H1 (cell line): ENCODE results near the gene C19orf38. TPM values are rescaled to one million over a fixed set of nuclear protein-coding genes. Genes with fewer than 3 reads are reported as not detected.
"Not testable (repeated sequence)": the region's sequence is repeated elsewhere in the genome, so short reads cannot be mapped to it uniquely, and the experiment has no call there.

Experiments
- CTCF ChIA-PET: fragments of 300-600 bp; sonication (Branson Sonifier 250); formaldehyde crosslinking; loops from one replicate; lab custom pipeline; 2021; ENCODE audit not compliant: partially characterized antibody; lab: Charles Lee
- POLR2A ChIA-PET: fragments of 300-600 bp; sonication (Branson Sonifier 250); formaldehyde crosslinking; loops from one replicate; lab custom pipeline; 2021; ENCODE audit warnings: inconsistent platforms; ENCODE audit not compliant: partially characterized antibody; lab: Charles Lee
- DNase-seq, 2 experiments: peaks; one replicate each; pipeline versions ENCODE4 v3.0.0 to v3.0.0-alpha.2; 2010 to 2022; ENCODE audit warnings: low spot score in 2 of 2, low read depth in 1 of 2, mixed read lengths in 1 of 2
- FAIRE-seq: peaks from 2 replicates; lab custom pipeline; 2011; peaks lifted over from hg19 to GRCh38; lab: Jason Lieb, UNC
- H2AFZ ChIP-seq: 2 replicates; pipeline ENCODE4 v1.8.1; 2012; ENCODE audit warnings: low read length, inconsistent platforms
- H2AK5ac ChIP-seq: 2 replicates; pipeline ENCODE4 v1.6.1; 2013; ENCODE audit warnings: low read depth, low read length
- H2BK120ac ChIP-seq: replicated peaks from 2 replicates; pipeline ENCODE3; 2013; ENCODE audit warnings: low read depth, low read length, inconsistent platforms
- H2BK12ac ChIP-seq: 2 replicates; pipeline ENCODE4 v1.6.1; 2013; ENCODE audit warnings: low read depth, low read length
- H2BK15ac ChIP-seq: 2 replicates; pipeline ENCODE4 v1.6.1; 2013; ENCODE audit warnings: low read length
- H2BK20ac ChIP-seq: 2 replicates; pipeline ENCODE4 v1.6.1; 2013; ENCODE audit warnings: low read length
- H2BK5ac ChIP-seq: 2 replicates; pipeline ENCODE4 v1.6.1; 2013; ENCODE audit warnings: low read depth, low read length
- H3K14ac ChIP-seq: 2 replicates; pipeline ENCODE4 v1.6.1; 2013; ENCODE audit warnings: inconsistent platforms; ENCODE audit not compliant: insufficient read length
- H3K18ac ChIP-seq: 2 replicates; pipeline ENCODE4 v1.6.1; 2013; ENCODE audit warnings: low read length; ENCODE audit errors: extremely low read depth
- H3K23ac ChIP-seq: 2 replicates; pipeline ENCODE4 v1.6.1; 2013; ENCODE audit warnings: inconsistent platforms; ENCODE audit not compliant: insufficient read length
- H3K23me2 ChIP-seq: 2 replicates; pipeline ENCODE4 v1.6.1; 2013; ENCODE audit warnings: low read depth, low read length
- H3K27ac ChIP-seq: 2 replicates; pipeline ENCODE4 v1.6.1; 2011; ENCODE audit warnings: low read depth, low read length, inconsistent platforms
- H3K27me3 ChIP-seq, 4 experiments: replicated peaks in 1 of 4; 1 replicate in 1 of 4; 2 replicates in 3 of 4; pipeline versions ENCODE4 v1.6.1 to v1.8.1; 2011 to 2013; ENCODE audit warnings: low read length in 3 of 4, mild to moderate bottlenecking in 3 of 4, inconsistent platforms in 2 of 4, mixed read lengths in 2 of 4, moderate library complexity in 1 of 4; ENCODE audit not compliant: control insufficient read depth in 3 of 4, insufficient read depth in 3 of 4; ENCODE audit errors: extremely low read depth in 1 of 4
- H3K36me3 ChIP-seq, 4 experiments: 2 replicates each; pipeline versions ENCODE4 v1.6.1 to v1.8.1; 2011 to 2013; ENCODE audit warnings: mild to moderate bottlenecking in 4 of 4, low read length in 3 of 4, moderate library complexity in 2 of 4, control low read depth in 1 of 4, inconsistent platforms in 1 of 4; ENCODE audit not compliant: insufficient read depth in 4 of 4, control insufficient read depth in 2 of 4
- H3K4ac ChIP-seq: replicated peaks from 2 replicates; pipeline ENCODE3; 2013; ENCODE audit warnings: low read length, low read depth, mixed read lengths, inconsistent platforms; ENCODE audit not compliant: insufficient read length
- H3K4me1 ChIP-seq, 4 experiments: replicated peaks in 1 of 4; 1 replicate in 1 of 4; 2 replicates in 3 of 4; pipeline versions ENCODE4 v1.6.1 to v1.8.1; 2011 to 2013; ENCODE audit warnings: low read length in 3 of 4, inconsistent platforms in 2 of 4, mixed read lengths in 1 of 4; ENCODE audit not compliant: insufficient read depth in 4 of 4, control insufficient read depth in 3 of 4
- H3K4me2 ChIP-seq, 2 experiments: 2 replicates each; pipeline versions ENCODE4 v1.6.1 to v1.8.1; 2011 to 2013; ENCODE audit warnings: low read depth in 2 of 2, low read length in 2 of 2, control low read depth in 1 of 2, inconsistent platforms in 1 of 2, mild to moderate bottlenecking in 1 of 2; ENCODE audit not compliant: insufficient read depth in 1 of 2
- H3K4me3 ChIP-seq, 4 experiments: fragments of 200-600, 300-600 bp in 1 of 4; sonication (generic), shearing (Covaris generic), sonication (Bioruptor Twin) in 1 of 4; 2 replicates each; pipeline versions ENCODE4 v1.5.1 to v1.8.1; 2011 to 2016; ENCODE audit warnings: low read length in 4 of 4, low read depth in 3 of 4, control low read depth in 2 of 4, inconsistent platforms in 2 of 4, mild to moderate bottlenecking in 2 of 4, mixed read lengths in 1 of 4, moderate library complexity in 1 of 4; ENCODE audit not compliant: insufficient read depth in 2 of 4; ENCODE audit errors: extremely low read depth in 1 of 4
- H3K56ac ChIP-seq: replicated peaks from 2 replicates; pipeline ENCODE3; 2013; ENCODE audit warnings: low read depth, mild to moderate bottlenecking, mixed read lengths, low read length, inconsistent platforms; ENCODE audit not compliant: insufficient read length
- H3K79me1 ChIP-seq: 2 replicates; pipeline ENCODE4 v1.6.1; 2013; ENCODE audit warnings: low read depth, low read length, control low read depth
- H3K79me2 ChIP-seq, 2 experiments: 2 replicates each; pipeline versions ENCODE4 v1.6.1 to v1.8.1; 2012 to 2013; ENCODE audit warnings: low read length in 2 of 2, mild to moderate bottlenecking in 2 of 2, inconsistent platforms in 1 of 2; ENCODE audit not compliant: insufficient read depth in 2 of 2, control insufficient read depth in 1 of 2
- H3K9ac ChIP-seq, 4 experiments: replicated peaks in 1 of 4; 1 replicate in 1 of 4; 2 replicates in 3 of 4; pipeline versions ENCODE4 v1.6.1 to v1.8.1; 2011 to 2013; ENCODE audit warnings: low read depth in 3 of 4, low read length in 3 of 4, control low read depth in 2 of 4, mild to moderate bottlenecking in 2 of 4, moderate library complexity in 2 of 4, inconsistent platforms in 1 of 4; ENCODE audit errors: extremely low read depth in 1 of 4
- H3K9me3 ChIP-seq, 2 experiments: 2 replicates each; pipeline versions ENCODE4 v1.6.1 to v1.8.1; 2012 to 2013; ENCODE audit warnings: mild to moderate bottlenecking in 2 of 2, moderate library complexity in 2 of 2, control low read depth in 1 of 2, inconsistent platforms in 1 of 2, low read depth in 1 of 2, low read length in 1 of 2, mixed read lengths in 1 of 2; ENCODE audit not compliant: insufficient read depth in 2 of 2
- H4K20me1 ChIP-seq, 2 experiments: replicated peaks in 1 of 2; 2 replicates each; pipeline versions ENCODE3 to v1.8.1; 2011 to 2013; ENCODE audit warnings: inconsistent platforms in 2 of 2, low read length in 2 of 2, mild to moderate bottlenecking in 1 of 2; ENCODE audit not compliant: insufficient read depth in 2 of 2, control insufficient read depth in 1 of 2
- H4K5ac ChIP-seq: 2 replicates; pipeline ENCODE4 v1.6.1; 2013; ENCODE audit warnings: low read length, low read depth, mixed read lengths, inconsistent platforms; ENCODE audit not compliant: insufficient read length
- H4K8ac ChIP-seq: 2 replicates; pipeline ENCODE4 v1.8.0; 2013; ENCODE audit warnings: mild to moderate bottlenecking, moderate library complexity, low read length, inconsistent platforms; ENCODE audit not compliant: insufficient read depth; ENCODE audit errors: extremely low read depth
- H4K91ac ChIP-seq: replicated peaks from 2 replicates; pipeline ENCODE3; 2013; ENCODE audit warnings: low read length, mixed read lengths, inconsistent platforms; ENCODE audit not compliant: insufficient read length
- CHD1 ChIP-seq: IDR thresholded peaks from 2 replicates; pipeline ENCODE4 v1.6.1; 2012; ENCODE audit warnings: low read depth, low read length, improper control_type of control experiment
- CREB1 ChIP-seq: IDR thresholded peaks from 2 replicates; pipeline ENCODE4 v1.6.1; 2012; ENCODE audit warnings: inconsistent platforms
- GTF2F1 ChIP-seq: IDR thresholded peaks from 2 replicates; pipeline ENCODE4 v1.6.1; 2012; ENCODE audit warnings: low read depth, low read length, improper control_type of control experiment, borderline replicate concordance
- JUN ChIP-seq: IDR thresholded peaks from 2 replicates; pipeline ENCODE4 v1.6.1; 2011; ENCODE audit warnings: low read depth, mild to moderate bottlenecking, improper control_type of control experiment, low read length
- KDM4A ChIP-seq: IDR thresholded peaks from one replicate; pipeline ENCODE4 v1.7.1; 2012; ENCODE audit warnings: low read depth, mild to moderate bottlenecking, moderate library complexity, low read length, inconsistent platforms; ENCODE audit not compliant: severe bottlenecking
- NANOG ChIP-seq: IDR thresholded peaks from 2 replicates; pipeline ENCODE4 v1.6.1; 2011; ENCODE audit warnings: low read length, low read depth, mild to moderate bottlenecking, inconsistent platforms; ENCODE audit not compliant: insufficient read depth, poor library complexity, severe bottlenecking
- PHF8 ChIP-seq: fragments of 200-600 bp; sonication (generic); conservative IDR thresholded peaks from 2 replicates; pipeline ENCODE4 v1.7.1; 2012; ENCODE audit warnings: low read depth, mild to moderate bottlenecking, inconsistent platforms, low read length, moderate library complexity
- TCF12 ChIP-seq: IDR thresholded peaks from 2 replicates; pipeline ENCODE4 v1.6.1; 2011; ENCODE audit warnings: low read depth, mild to moderate bottlenecking, low read length
- TEAD4 ChIP-seq: IDR thresholded peaks from 2 replicates; pipeline ENCODE4 v1.6.1; 2012; ENCODE audit warnings: low read depth, low read length, inconsistent platforms, mixed read lengths
- WGBS, 2 experiments: shearing (Covaris generic) in 1 of 2; methylation state at CpG; one replicate each; pipeline versions ENCODE4 v1.1.6 to v1.1.7; 2013 to 2015; ENCODE audit warnings: low lambda C conversion rate in 2 of 2, mixed read lengths in 2 of 2, inconsistent platforms in 1 of 2, low coverage in 1 of 2, missing lambda C conversion rate in 1 of 2; ENCODE audit not compliant: insufficient replicate concordance in 2 of 2, insufficient coverage in 1 of 2, insufficient read length in 1 of 2; ENCODE audit errors: extremely low coverage in 1 of 2, missing lambda C conversion rate in 1 of 2; 5-methylcytosine and 5-hydroxymethylcytosine counted together
- polyA plus RNA-seq, 7 experiments: library from polyadenylated mRNA; depleted of rRNA in 3 of 7; stranded (reverse) in 5 of 7; unstranded in 2 of 7; fragments of >200 nt in 5 of 7; fragments of 200-250 nt in 2 of 7; gene quantifications; 1 replicate in 5 of 7; 2 replicates in 1 of 7; 4 replicates in 1 of 7; pipeline versions ENCODE4 v1.2.1 to v1.2.3, GENCODE V29; 2011 to 2013; ENCODE audit warnings: missing spikeins in 2 of 7, mixed read lengths in 2 of 7
- total RNA-seq: library from RNA; stranded (reverse); fragmentation: NEBNext Ultra II Directional; extraction: Animal tissue kit (Norgen Biotek cat#: 25700); gene quantifications from 2 replicates; pipeline ENCODE4 v1.2.1, GENCODE V29; 2021

The C19orf38 gene
- total and polyA plus RNA-seq, 2 of the 8 experiments (the other 6 are each of a cell fraction or from before 2014, with no cell fraction given), result 0.53 TPM; not detected in 1

DNA sequence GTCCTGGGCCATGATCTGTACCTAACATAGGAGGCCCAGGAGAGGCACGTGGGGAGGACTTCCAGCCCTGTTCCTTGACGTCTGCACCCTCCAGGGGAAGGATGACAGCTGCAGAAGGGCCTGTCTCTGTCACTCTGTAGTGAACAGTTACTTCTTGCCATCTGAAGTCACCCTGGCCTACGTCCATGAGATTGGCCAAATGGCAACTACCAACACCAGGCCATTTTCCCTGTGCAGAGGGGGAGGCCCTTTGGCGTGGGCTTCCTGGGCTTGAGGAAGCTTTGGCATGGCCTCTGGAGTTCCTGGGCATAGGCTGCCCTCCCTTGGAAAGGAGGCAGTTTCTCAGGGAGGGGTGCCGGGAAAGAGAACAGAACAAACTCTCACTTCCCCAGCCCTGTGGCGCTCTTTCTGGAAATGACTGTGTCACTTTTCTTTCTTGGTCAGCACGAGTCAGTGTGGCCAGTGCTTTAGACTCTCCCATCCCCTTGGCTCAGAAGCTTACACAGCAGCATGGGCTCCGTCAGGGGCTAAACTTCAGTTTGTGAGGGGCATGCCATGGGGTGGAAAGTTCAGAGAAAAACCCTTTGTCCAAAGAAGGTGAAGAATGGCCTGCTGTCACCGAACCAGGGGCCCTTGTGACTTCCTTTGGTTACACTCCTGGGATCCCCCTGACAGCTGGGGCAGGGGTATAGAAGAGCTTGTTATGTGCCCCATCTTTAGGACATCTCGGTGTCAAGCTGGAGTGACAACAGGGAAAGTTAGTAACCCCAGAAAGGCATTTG, 28.4 kb downstream of the C19orf38 start (continued):
- TF ChIP-seq GTF2F1 (no peak), CHD1 (no peak), TCF12 (no peak), PHF8 (no peak), NANOG (no peak), JUN (no peak), KDM4A (no peak), TEAD4 (no peak), CREB1 (no peak)
- TF ChIP-seq, all 59 proteins: peak for 0

DNA sequence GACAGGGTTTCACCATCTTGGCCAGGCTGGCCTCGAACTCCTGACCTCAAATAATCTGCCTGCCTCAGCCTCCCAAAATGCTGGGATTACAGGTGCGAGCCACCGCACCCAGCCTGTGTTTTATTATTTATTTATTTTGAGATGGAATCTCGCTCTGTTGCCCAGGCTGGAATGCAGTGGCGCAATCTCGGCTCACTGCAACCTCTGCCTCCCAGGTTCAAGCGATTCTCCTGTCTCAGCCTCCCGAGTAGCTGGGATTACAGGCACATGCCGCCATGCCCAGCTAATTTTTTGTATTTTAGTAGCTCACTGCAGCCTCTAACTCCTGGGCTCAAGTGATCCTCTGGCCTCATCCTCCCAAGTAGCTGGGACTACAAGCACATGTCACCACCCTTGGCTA, 29.4 kb downstream of the C19orf38 start:
- not testable (repeated sequence) for H3K56ac ChIP-seq, H3K27me3 ChIP-seq, H3K23ac ChIP-seq, H3K23me2 ChIP-seq, H4K8ac ChIP-seq, H2BK12ac ChIP-seq, H3K14ac ChIP-seq, H3K4ac ChIP-seq, H4K91ac ChIP-seq, H3K18ac ChIP-seq, H2AFZ ChIP-seq, H2BK20ac ChIP-seq, H2BK5ac ChIP-seq, H3K4me3 ChIP-seq, FAIRE-seq, H3K4me2 ChIP-seq, DNase-seq, H3K36me3 ChIP-seq, H4K20me1 ChIP-seq, H4K5ac ChIP-seq, H3K9ac ChIP-seq, H2BK15ac ChIP-seq, H2BK120ac ChIP-seq, H3K9me3 ChIP-seq
- H3K79me2 ChIP-seq, result peaks cover 8 to 94% of the 10 kb centered on the region in 2 experiments; a peak in 3 of 4 replicates
- ChIA-PET POLR2A (interaction anchor here (1.1 to 6.4 kb wide), 2 partner anchors 12 to 42 kb away, joined by 4 to 72 read pairs; no protein-coding TSS in a partner anchor), CTCF (interaction anchor here (1.0 to 7.7 kb wide), 8 partner anchors 10 to 64 kb away, joined by 3 to 34 read pairs (median 4); no protein-coding TSS in a partner anchor)
- H3K4me1 ChIP-seq, result peaks cover 17 to 35% (median 24%) of the 10 kb centered on the region in 4 experiments
- 90% methylated on average over 9 of the region's 9 CpGs; no CpG with 5 or more reads in 1 of the 2 experiments for WGBS, 2 experiments
- 0 out of 2 replicates have a peak overlapping the region, but pooled peaks have one; percentile 43 for H2AK5ac ChIP-seq
- H3K79me1 ChIP-seq, result peaks cover 23% of the 10 kb centered on the region
- 0 out of 2 replicates have a peak overlapping the region, but pooled peaks have one; percentile 42 for H3K27ac ChIP-seq
